Muscle of leg (tissue), 11 donors: ENCODE data around the gene CDK3. TPM values are rescaled to one million over a fixed set of nuclear protein-coding genes. Genes with fewer than 3 reads are reported as not detected.

ENCODE experiments used
- DNase-seq: peaks from one replicate; pipeline ENCODE4 v3.0.0; 2013
- H3K27ac ChIP-seq: one replicate; pipeline ENCODE4 v1.5.1; 2013; ENCODE audit warnings: mild to moderate bottlenecking, low read length, control low read depth
- H3K27me3 ChIP-seq: one replicate; pipeline ENCODE4 v1.6.1; 2013; ENCODE audit warnings: low read length; ENCODE audit not compliant: control insufficient read depth, insufficient read depth
- H3K36me3 ChIP-seq: one replicate; pipeline ENCODE4 v1.6.1; 2013; ENCODE audit warnings: low read length; ENCODE audit not compliant: control insufficient read depth, insufficient read depth
- H3K4me1 ChIP-seq: one replicate; pipeline ENCODE4 v1.6.1; 2013; ENCODE audit warnings: low read length; ENCODE audit not compliant: control insufficient read depth, insufficient read depth
- H3K4me3 ChIP-seq: one replicate; pipeline ENCODE4 v1.5.1; 2013; ENCODE audit warnings: low read length, control low read depth
- H3K9me3 ChIP-seq: replicated peaks from 2 replicates; pipeline ENCODE4 v1.6.1; 2013; ENCODE audit warnings: low read depth, low read length; ENCODE audit not compliant: control insufficient read depth
- WGBS: methylation state at CpG from one replicate; pipeline ENCODE4 v1.1.5; 2013; ENCODE audit warnings: missing lambda C conversion rate; ENCODE audit not compliant: insufficient coverage; 5-methylcytosine and 5-hydroxymethylcytosine counted together
- polyA plus RNA-seq, 8 donors: library from polyadenylated mRNA; unstranded; fragments of 120-200 nt; gene quantifications; one replicate each; pipeline versions ENCODE4 v1.2.1 to v1.2.3, GENCODE V29; 2013; ENCODE audit warnings: inconsistent platforms in 1 of 8, low replicate concordance in 1 of 8; ENCODE audit not compliant: insufficient read length in 8 of 8, insufficient read depth in 1 of 8
- total RNA-seq: library from RNA; stranded (reverse); fragments of 120-200 nt; gene quantifications from one replicate; pipeline ENCODE4 v1.2.4, GENCODE V29; 2013

The CDK3 gene
- total and polyA plus RNA-seq, 9 donors = 3.6 to 8.6 (median 6.9) TPM

DNA sequence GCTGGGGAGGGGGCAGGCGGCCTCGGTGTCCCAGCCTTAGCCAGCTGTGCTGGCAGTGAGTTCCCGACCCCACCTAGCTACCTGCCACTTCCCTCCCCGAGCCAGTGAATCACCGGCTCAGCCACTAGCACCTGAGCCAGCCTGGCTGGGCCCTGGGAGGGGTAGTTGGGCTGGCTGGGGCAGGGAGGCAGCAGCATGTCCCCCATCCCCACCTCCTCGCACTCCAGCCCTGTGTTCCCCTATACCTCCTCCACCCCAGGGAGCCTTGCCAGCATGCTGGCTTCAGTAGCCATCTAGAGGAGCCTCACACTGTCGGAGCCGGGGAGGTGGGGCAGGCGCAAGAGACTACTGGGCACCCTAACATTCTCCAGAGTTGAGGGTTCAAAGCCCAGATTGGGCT lies 23.7 kb downstream of the CDK3 start:
- H3K9me3 ChIP-seq = no peaks in the 10 kb centered on the region
- WGBS = 94% methylated on average over 5 of the region's 9 CpGs
- no peak for DNase-seq
- H3K4me1 ChIP-seq = no peaks in the 10 kb centered on the region
- H3K27me3 ChIP-seq = no peaks in the 10 kb centered on the region
- no peak overlapping the region for H3K27ac ChIP-seq
- H3K36me3 ChIP-seq = no peaks in the 10 kb centered on the region
- H3K4me3 ChIP-seq = no peak overlapping the region

DNA sequence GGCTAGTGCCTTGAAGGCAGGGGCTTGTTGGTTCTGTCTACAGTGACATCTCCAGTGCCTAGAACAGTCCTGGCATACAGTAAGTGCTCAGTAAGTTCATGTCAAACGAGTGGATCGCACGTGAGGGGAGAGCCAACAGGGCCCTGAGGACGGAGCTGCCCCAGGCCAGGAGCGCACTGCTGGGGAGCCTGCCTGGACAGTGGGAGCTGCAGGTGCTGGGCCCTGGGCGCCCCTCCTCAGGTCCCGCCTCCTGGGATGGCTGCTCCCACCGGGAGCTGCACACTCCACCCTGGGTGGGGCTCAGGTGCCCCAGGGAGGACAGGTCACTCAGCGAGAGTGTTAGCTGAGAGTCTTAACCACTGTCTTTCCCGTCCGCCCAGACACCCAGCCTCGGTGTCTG lies 24.6 kb downstream of the CDK3 start:
- 89% methylated on average over 12 of the region's 12 CpGs for WGBS
- no peak for DNase-seq
- Histone ChIP-seq H3K4me1 (peaks cover 3% of the 10 kb centered on the region), H3K4me3 (no peak overlapping the region), H3K27ac (no peak overlapping the region), H3K27me3 (peaks cover 3% of the 10 kb centered on the region), H3K9me3 (no peaks in the 10 kb centered on the region), H3K36me3 (no peaks in the 10 kb centered on the region)

GRCh38 chr17:76026714-76027158 lies 26.1 kb downstream of the CDK3 start:
- 40% methylated on average over 8 of the region's 15 CpGs for WGBS
- Histone ChIP-seq H3K9me3 (no peaks in the 10 kb centered on the region), H3K27me3 (peaks cover 3% of the 10 kb centered on the region), H3K4me3 (no peak overlapping the region), H3K4me1 (peaks cover 3% of the 10 kb centered on the region), H3K36me3 (no peaks in the 10 kb centered on the region), H3K27ac (no peak overlapping the region)
- no peak for DNase-seq

DNA sequence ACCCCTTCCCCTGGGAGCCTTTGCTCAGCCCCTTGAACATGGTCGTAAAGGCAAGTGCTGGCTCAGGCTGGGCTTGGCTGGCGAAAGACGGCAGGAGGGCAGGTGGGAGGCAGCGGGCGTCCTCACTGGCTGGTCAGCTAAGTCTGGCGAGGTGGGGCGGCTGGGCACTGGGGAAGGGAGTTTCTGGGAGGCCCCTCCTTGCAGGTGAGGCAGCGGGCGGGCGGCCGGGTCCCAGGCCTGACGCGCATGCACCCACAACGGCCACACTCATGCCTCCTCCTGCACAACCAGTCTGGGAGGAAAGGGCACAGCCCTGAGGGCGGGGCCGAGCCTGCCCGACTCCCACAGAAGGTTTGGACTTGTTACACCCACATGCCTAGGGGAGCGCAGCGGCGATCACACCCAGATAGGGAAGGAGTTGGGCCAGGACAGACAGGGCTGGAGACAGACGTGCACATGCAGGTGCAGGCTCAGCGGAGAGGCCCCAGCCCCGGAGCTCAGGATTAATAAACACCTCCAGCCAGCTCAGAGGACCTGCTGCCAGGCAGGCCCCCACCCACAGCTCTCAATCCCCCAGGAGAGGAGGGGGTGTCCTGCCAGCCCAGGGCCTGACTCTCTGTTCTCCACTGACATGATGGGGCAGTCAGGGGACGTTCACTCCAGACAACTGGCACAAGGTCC lies 26.6 kb downstream of the CDK3 start, which contains the start of gene EVPL:
Gene EVPL (minus strand): TSS at position 148 of the 681 bp plus-strand sequence. CDS start 108 bp downstream, at position 40.
- no peaks in the 10 kb centered on the region for H3K9me3 ChIP-seq
- WGBS = 55% methylated on average over 16 of the region's 24 CpGs
- DNase-seq = no peak
- H3K4me1 ChIP-seq = peaks cover 3% of the 10 kb centered on the region
- no peaks in the 10 kb centered on the region for H3K36me3 ChIP-seq
- no peak within 1 kb of the TSS for H3K4me3 ChIP-seq
- H3K27me3 ChIP-seq = peaks cover 3% of the 10 kb centered on the region
- H3K27ac ChIP-seq = no peak within 1 kb of the TSS

GRCh38 chr17:76032073-76032779 lies 31.6 kb downstream of the CDK3 start:
- H3K27me3 ChIP-seq = peaks cover 5% of the 10 kb centered on the region
- peaks cover 8% of the 10 kb centered on the region for H3K4me1 ChIP-seq
- H3K36me3 ChIP-seq = no peaks in the 10 kb centered on the region
- DNase-seq = no peak
- 59% methylated on average over 14 of the region's 20 CpGs for WGBS
- H3K27ac ChIP-seq = no peak overlapping the region
- H3K4me3 ChIP-seq = no peak overlapping the region
- no peaks in the 10 kb centered on the region for H3K9me3 ChIP-seq

GRCh38 chr17:76032780-76033108 lies 32.1 kb downstream of the CDK3 start:
- 87% methylated on average over 4 of the region's 5 CpGs for WGBS
- Histone ChIP-seq H3K4me1 (peaks cover 8% of the 10 kb centered on the region), H3K4me3 (no peak overlapping the region), H3K27ac (no peak overlapping the region), H3K27me3 (peaks cover 5% of the 10 kb centered on the region), H3K9me3 (no peaks in the 10 kb centered on the region), H3K36me3 (peaks cover 3% of the 10 kb centered on the region)
- no peak for DNase-seq

DNA sequence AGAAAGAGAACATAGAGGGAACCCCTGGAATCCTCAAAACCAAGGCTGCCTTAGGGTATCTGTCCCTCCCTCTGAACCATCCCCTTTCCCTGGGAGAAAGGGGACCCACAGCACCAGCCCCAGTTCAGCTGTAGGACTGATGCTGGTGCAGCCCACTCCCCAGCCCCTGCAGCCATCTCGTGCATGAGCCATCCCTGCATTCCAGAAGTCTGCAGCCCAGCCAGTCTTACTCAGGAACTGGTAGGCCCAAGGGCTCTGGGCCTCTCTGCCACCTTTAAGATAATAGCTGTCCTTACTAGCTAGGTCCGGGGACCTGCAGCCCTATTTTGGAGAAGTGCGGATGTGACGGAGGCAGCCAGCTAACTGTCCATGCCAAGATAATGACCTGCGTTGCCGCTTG lies 32.5 kb downstream of the CDK3 start:
- Histone ChIP-seq H3K4me1 (peaks cover 8% of the 10 kb centered on the region), H3K27me3 (peaks cover 5% of the 10 kb centered on the region), H3K9me3 (no peaks in the 10 kb centered on the region), H3K36me3 (peaks cover 5% of the 10 kb centered on the region), H3K4me3 (no peak overlapping the region), H3K27ac (no peak overlapping the region)
- DNase-seq = no peak
- WGBS = 94% methylated on average over 6 of the region's 6 CpGs

GRCh38 chr17:76034428-76035350 lies 34.0 kb downstream of the CDK3 start:
- DNase-seq = no peak
- Histone ChIP-seq H3K9me3 (no peaks in the 10 kb centered on the region), H3K4me1 (peaks cover 5% of the 10 kb centered on the region), H3K4me3 (no peak overlapping the region), H3K27ac (no peak overlapping the region), H3K27me3 (peaks cover 4% of the 10 kb centered on the region), H3K36me3 (peaks cover 20% of the 10 kb centered on the region)
- 67% methylated on average over 8 of the region's 13 CpGs for WGBS

DNA sequence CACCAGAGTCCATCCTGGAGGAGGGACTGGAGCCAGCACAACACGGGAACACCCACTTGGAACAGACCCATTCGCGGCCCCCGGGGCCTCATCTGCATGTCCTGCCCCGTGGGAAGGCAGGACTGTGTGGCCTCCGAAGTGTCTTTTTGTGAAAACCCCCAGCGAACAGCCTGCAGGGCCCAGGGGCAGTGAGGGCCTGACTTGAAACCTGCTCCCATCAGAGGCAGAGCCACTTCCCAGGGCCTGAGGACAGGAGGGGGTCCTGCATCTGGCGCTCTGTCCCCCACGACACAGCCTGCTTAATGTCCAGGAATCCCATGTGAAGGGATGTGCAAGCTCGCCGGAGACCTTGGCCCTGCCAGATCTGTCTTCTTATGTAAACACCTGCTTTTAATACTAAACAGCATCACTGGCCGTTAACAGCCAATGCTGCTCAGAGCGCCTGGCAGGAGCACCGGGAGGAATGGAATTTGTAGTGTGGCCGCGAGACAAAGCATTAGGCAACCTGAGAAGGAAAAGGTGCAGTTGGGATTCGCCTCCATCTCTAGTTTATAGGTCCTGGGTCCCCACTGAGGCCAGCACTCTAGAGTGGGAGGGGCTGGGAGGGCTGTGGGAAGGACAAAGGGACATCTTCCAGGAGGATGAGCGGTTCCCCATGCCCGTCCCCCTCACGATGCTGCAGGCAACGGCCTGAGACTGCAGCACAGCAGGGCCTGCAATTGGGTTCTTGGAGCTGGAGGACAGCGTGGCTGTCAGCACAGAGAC lies 36.0 kb downstream of the CDK3 start:
- Histone ChIP-seq H3K36me3 (peaks cover 39% of the 10 kb centered on the region), H3K27ac (no peak overlapping the region), H3K4me1 (peaks cover 4% of the 10 kb centered on the region), H3K4me3 (no peak overlapping the region), H3K9me3 (no peaks in the 10 kb centered on the region), H3K27me3 (peaks cover 2% of the 10 kb centered on the region)
- WGBS = 22% methylated on average over 16 of the region's 22 CpGs
- peak; percentile 18 for DNase-seq
